ENCODE data around the gene EXOSC2.

Gene EXOSC2

DNA sequence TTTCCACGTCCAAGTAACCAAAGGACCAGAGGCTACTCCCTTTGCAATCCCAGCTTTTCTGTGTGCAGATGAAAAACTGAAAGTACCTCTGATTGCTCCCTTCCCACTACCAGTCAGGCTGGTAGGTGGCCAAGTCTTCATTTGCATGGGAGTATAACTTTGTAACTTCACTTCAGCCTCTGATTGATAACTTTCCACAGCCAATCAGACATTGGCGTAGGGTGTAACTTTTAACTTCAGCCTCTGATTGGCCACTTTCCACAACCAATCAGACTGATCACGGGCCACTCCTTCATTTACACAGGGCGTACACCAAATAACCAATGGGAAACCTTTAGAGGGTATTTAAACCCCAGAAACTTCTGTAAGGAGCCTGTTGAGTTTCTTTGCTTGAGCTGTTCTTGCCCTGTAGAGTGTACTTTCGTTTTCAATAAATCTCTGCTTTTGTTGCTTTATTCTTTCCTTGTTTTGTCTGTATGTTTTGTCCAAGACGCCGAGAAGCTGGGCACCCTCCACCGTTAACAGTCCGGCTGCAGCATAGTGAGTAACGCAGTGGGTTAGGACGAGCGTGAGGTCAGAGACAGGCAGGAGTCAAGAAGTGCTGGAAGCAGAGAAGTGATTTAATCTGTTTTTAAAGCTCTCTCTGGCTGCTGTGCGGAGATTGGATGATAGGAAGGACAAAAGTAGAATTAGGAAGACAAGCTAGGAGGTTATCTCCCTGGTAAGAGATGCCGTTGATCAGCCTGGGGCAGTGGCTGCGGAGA, 3.5 kb upstream of the EXOSC2 start:
- peak overlapping the region; percentile 90 for H3K4me2 ChIP-seq (ENCODE audit: low read depth, low read length)
- DNase-seq: peak; percentile 95
- TF ChIP-seq EZH2phosphoT487 (IDR thresholded peaks at IDR 0.05; ENCODE audit: low read length) (no peak), EZH2 (optimal IDR thresholded peaks at IDR 0.05; ENCODE audit: low read depth, low read length) (no peak)
- TF ChIP-seq, protein P1, sequence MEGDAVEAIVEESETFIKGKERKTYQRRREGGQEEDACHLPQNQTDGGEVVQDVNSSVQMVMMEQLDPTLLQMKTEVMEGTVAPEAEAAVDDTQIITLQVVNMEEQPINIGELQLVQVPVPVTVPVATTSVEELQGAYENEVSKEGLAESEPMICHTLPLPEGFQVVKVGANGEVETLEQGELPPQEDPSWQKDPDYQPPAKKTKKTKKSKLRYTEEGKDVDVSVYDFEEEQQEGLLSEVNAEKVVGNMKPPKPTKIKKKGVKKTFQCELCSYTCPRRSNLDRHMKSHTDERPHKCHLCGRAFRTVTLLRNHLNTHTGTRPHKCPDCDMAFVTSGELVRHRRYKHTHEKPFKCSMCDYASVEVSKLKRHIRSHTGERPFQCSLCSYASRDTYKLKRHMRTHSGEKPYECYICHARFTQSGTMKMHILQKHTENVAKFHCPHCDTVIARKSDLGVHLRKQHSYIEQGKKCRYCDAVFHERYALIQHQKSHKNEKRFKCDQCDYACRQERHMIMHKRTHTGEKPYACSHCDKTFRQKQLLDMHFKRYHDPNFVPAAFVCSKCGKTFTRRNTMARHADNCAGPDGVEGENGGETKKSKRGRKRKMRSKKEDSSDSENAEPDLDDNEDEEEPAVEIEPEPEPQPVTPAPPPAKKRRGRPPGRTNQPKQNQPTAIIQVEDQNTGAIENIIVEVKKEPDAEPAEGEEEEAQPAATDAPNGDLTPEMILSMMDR (IDR thresholded peaks at IDR 0.05; ENCODE audit: low read length): no peak
- no peaks in the 10 kb centered on the region for H3K36me3 ChIP-seq (replicated peaks; ENCODE audit: insufficient read depth, low read length)
- H4K20me1 ChIP-seq (ENCODE audit: insufficient read depth, low read length): no peaks in the 10 kb centered on the region
- H3K4me3 ChIP-seq (ENCODE audit: low read length): peak overlapping the region; percentile 55
- H2AFZ ChIP-seq (ENCODE audit: low read length): peak overlapping the region; percentile 92
- H3K79me2 ChIP-seq (ENCODE audit: low read length): peaks cover 16% of the 10 kb centered on the region
- H3F3A ChIP-seq (ENCODE audit: insufficient read depth, low read length): peaks cover 10% of the 10 kb centered on the region; the same call in 1 of the 2 replicates
- peak overlapping the region; percentile 39; the same call in 1 of the 2 replicates for H3K9ac ChIP-seq (ENCODE audit: low read length)
- H3K9me2 ChIP-seq (replicated peaks; ENCODE audit: insufficient read depth, low read length): no peaks in the 10 kb centered on the region
- H3K27ac ChIP-seq (ENCODE audit: low read length): peak overlapping the region; percentile 23; the same call in 1 of the 2 replicates
- H3K27me3 ChIP-seq (replicated peaks; ENCODE audit: insufficient read depth, low read length): no peaks in the 10 kb centered on the region; the same call in 1 of the 2 replicates
- H3K9me3 ChIP-seq (replicated peaks; ENCODE audit: insufficient read depth, low read length): no peaks in the 10 kb centered on the region
- H3K4me1 ChIP-seq (ENCODE audit: low read length): 0 out of 2 replicates have a peak, but pooled peaks cover 3% of the 10 kb centered on the region

DNA sequence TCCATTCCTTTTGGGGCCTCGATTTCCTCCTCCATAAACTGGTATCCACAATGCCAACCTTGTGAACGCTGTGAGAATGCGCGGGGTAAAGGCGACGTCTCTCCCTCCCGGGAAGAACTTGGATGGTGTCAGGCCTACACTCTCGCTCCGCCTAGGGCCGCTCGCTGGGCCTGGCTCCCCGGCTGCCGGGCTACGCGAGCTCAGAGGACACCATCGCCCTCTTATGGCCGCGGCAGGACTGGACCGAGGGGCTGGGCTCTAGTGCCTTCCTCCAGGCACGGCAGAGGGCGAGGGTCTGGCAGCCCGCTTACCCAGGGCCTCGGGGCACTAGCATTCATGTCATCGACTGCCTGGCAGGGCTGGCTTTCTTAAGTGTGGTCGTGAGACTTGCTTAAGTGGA, 1.3 kb upstream of the EXOSC2 start:
- no peaks in the 10 kb centered on the region for H3K9me2 ChIP-seq (replicated peaks; ENCODE audit: insufficient read depth, low read length)
- peaks cover 4% of the 10 kb centered on the region; the same call in 1 of the 2 replicates for H3K36me3 ChIP-seq (replicated peaks; ENCODE audit: insufficient read depth, low read length)
- H3K9ac ChIP-seq (ENCODE audit: low read length): no peak overlapping the region
- H3K4me3 ChIP-seq (ENCODE audit: low read length): no peak overlapping the region
- H3K27me3 ChIP-seq (replicated peaks; ENCODE audit: insufficient read depth, low read length): no peaks in the 10 kb centered on the region
- no peak for TF ChIP-seq EZH2phosphoT487 (IDR thresholded peaks at IDR 0.05; ENCODE audit: low read length)
- TF ChIP-seq, protein P1 (IDR thresholded peaks at IDR 0.05; ENCODE audit: low read length): 0 out of 2 replicates have a peak, but pooled peaks have one; percentile 3
- TF ChIP-seq EZH2 (optimal IDR thresholded peaks at IDR 0.05; ENCODE audit: low read depth, low read length): no peak
- H3F3A ChIP-seq (ENCODE audit: insufficient read depth, low read length): peaks cover 10% of the 10 kb centered on the region; the same call in 1 of the 2 replicates
- no peak for DNase-seq
- 0 out of 2 replicates have a peak, but pooled peaks cover 10% of the 10 kb centered on the region for H3K4me1 ChIP-seq (ENCODE audit: low read length)
- H3K79me2 ChIP-seq (ENCODE audit: low read length): peaks cover 38% of the 10 kb centered on the region
- no peaks in the 10 kb centered on the region for H4K20me1 ChIP-seq (ENCODE audit: insufficient read depth, low read length)
- H3K27ac ChIP-seq (ENCODE audit: low read length): no peak overlapping the region
- H2AFZ ChIP-seq (ENCODE audit: low read length): 0 out of 2 replicates have a peak overlapping the region, but pooled peaks have one; percentile 79
- no peaks in the 10 kb centered on the region for H3K9me3 ChIP-seq (replicated peaks; ENCODE audit: insufficient read depth, low read length)
- no peak overlapping the region for H3K4me2 ChIP-seq (ENCODE audit: low read depth, low read length)

DNA sequence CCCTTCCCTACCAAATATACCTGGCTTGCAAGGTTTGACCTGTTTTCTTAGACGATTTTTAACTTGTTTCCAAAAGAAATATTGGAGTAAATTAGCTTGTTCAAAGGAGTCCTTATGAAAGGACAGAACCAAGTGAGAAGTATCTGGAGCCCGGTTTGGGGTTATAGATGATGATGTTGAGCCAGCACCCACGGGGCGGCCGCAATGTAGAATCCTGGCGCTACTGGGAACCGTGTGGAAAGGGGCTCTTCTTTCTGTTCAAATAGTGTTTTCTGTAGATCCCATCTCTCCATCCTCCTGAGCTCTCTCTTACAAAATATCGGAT, 517 bp upstream of the EXOSC2 start:
- H3K9me2 ChIP-seq (replicated peaks; ENCODE audit: insufficient read depth, low read length): no peaks in the 10 kb centered on the region
- H3F3A ChIP-seq (ENCODE audit: insufficient read depth, low read length): peaks cover 10% of the 10 kb centered on the region; the same call in 1 of the 2 replicates
- TF ChIP-seq EZH2phosphoT487 (IDR thresholded peaks at IDR 0.05; ENCODE audit: low read length) (no peak), EZH2 (optimal IDR thresholded peaks at IDR 0.05; ENCODE audit: low read depth, low read length) (no peak)
- TF ChIP-seq, protein P1 (IDR thresholded peaks at IDR 0.05; ENCODE audit: low read length): no peak
- DNase-seq: no peak
- H3K27me3 ChIP-seq (replicated peaks; ENCODE audit: insufficient read depth, low read length): no peaks in the 10 kb centered on the region
- peak overlapping the region; percentile 24; the same call in 1 of the 2 replicates for H3K9ac ChIP-seq (ENCODE audit: low read length)
- peak overlapping the region; percentile 98 for H3K4me3 ChIP-seq (ENCODE audit: low read length)
- peak overlapping the region; percentile 61 for H3K4me2 ChIP-seq (ENCODE audit: low read depth, low read length)
- 0 out of 2 replicates have a peak, but pooled peaks cover 13% of the 10 kb centered on the region for H3K4me1 ChIP-seq (ENCODE audit: low read length)
- H2AFZ ChIP-seq (ENCODE audit: low read length): peak overlapping the region; percentile 79
- H3K9me3 ChIP-seq (replicated peaks; ENCODE audit: insufficient read depth, low read length): no peaks in the 10 kb centered on the region
- H3K36me3 ChIP-seq (replicated peaks; ENCODE audit: insufficient read depth, low read length): peaks cover 4% of the 10 kb centered on the region; the same call in 1 of the 2 replicates
- peaks cover 43% of the 10 kb centered on the region for H3K79me2 ChIP-seq (ENCODE audit: low read length)
- no peak overlapping the region for H3K27ac ChIP-seq (ENCODE audit: low read length)
- 0 out of 2 replicates have a peak, but pooled peaks cover under 1% of the 10 kb centered on the region for H4K20me1 ChIP-seq (ENCODE audit: insufficient read depth, low read length)

Measured in MM.1S (cell line).